Activated T-cell treated with anti-CD3 and anti-CD28 coated beads, Interleukin-2, amount 50 U/mL, for 72 hours (primary cell): Measurements from ENCODE around the gene SLC18A2. TPM values are rescaled to one million over a fixed set of nuclear protein-coding genes. Genes with fewer than 3 reads are reported as not detected.

Experiments used
- ATAC-seq, 2 donors: fragments of 150-1000 bp; cut with Tn5 transposase; replicated peaks in 1 of 2; 2 replicates each; pipeline ENCODE4 v1.10.0; 2021; ENCODE audit warnings: moderate library complexity in 2 of 2, mild to moderate bottlenecking in 1 of 2
- DNase-seq, 2 donors: peaks; one replicate each; pipeline ENCODE4 v3.0.0; 2021 to 2022; ENCODE audit warnings: mixed read lengths in 1 of 2
- H3K27ac Mint-ChIP-seq: one replicate; pipeline ENCODE4 v1.8.0; 2022; ENCODE audit warnings: mild to moderate bottlenecking, moderate library complexity, mixed read lengths
- H3K27me3 Mint-ChIP-seq: one replicate; pipeline ENCODE4 v1.8.0; 2022; ENCODE audit warnings: low read depth, mixed read lengths
- H3K36me3 Mint-ChIP-seq, 2 donors: one replicate each; pipeline ENCODE4 v1.8.0; 2022; ENCODE audit warnings: mixed read lengths in 2 of 2, mild to moderate bottlenecking in 1 of 2; ENCODE audit not compliant: insufficient read depth in 2 of 2
- H3K4me1 Mint-ChIP-seq: one replicate; pipeline ENCODE4 v1.8.0; 2022; ENCODE audit warnings: low read depth, mixed read lengths
- H3K4me3 Mint-ChIP-seq, 2 donors: one replicate each; pipeline ENCODE4 v1.8.0; 2022; ENCODE audit warnings: mild to moderate bottlenecking in 2 of 2, mixed read lengths in 2 of 2, moderate library complexity in 2 of 2
- H3K9me3 Mint-ChIP-seq, 2 donors: one replicate each; pipeline ENCODE4 v1.8.0; 2022; ENCODE audit warnings: mixed read lengths in 2 of 2
- total RNA-seq, 2 donors: library from RNA; stranded (reverse); gene quantifications; one replicate each; pipeline ENCODE4 v1.2.3, GENCODE V29; 2022

Gene SLC18A2
- total RNA-seq, 2 donors from 2014 or later: 0.12 TPM; not detected in 1

DNA sequence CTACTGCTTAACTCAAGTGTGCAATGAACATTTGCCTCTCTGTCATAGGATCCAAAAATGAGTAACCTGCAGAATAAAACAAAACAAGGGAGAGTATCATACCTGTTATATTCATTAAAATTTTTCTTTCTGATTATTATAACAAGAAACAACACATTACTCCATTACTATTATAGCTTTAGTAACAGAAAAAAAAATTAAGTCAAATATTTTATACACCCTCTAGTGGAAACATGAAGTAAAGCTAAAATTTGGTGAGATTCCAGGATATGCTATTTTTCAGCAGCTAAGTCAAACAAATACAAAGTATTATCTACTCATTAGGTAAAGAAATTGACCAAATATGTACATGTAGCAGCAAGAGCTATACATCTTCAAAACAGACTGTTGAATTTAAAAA is 78.0 kb downstream of the SLC18A2 start:
- H3K27me3 Mint-ChIP-seq: no peaks in the 10 kb centered on the region
- no peak overlapping the region for H3K4me3 Mint-ChIP-seq
- ATAC-seq (no peak), DNase-seq (no peak)
- peaks cover 0 to 1% of the 10 kb centered on the region in 2 donors for H3K36me3 Mint-ChIP-seq
- H3K4me1 Mint-ChIP-seq: no peaks in the 10 kb centered on the region
- H3K9me3 Mint-ChIP-seq: no peaks in the 10 kb centered on the region
- no peak overlapping the region for H3K27ac Mint-ChIP-seq

DNA sequence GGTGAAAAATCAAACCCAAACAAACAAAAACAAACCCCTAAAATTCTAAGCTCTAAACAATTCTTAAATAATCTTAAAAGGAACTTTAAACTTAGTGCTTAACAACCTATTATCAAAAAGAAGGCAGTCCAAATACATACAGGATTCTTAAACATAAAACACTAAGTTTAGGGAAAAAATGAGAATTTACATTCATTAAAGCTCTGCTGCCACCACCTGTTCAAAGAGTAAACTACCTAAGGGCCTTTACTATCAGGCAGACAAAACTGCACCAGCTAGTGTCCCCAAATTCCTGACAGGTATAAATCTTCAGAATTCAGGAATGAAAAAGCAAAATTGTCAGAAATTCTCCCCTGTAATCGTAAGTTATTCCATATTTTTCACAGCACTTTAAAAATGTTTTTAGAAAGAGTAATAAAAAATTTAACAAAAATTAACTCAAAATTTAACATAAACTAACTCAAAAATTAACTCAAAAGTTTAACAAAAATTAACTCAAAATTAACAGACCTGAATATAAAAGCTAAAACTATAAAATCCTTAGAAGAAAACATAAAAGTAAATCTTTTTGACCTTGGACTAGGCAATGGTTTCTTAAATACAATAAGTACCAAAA is 79.2 kb downstream of the SLC18A2 start:
- ATAC-seq (no peak), DNase-seq (no peak)
- peaks cover 0 to 1% of the 10 kb centered on the region in 2 donors for H3K36me3 Mint-ChIP-seq
- H3K27me3 Mint-ChIP-seq: no peaks in the 10 kb centered on the region
- no peaks in the 10 kb centered on the region for H3K9me3 Mint-ChIP-seq
- no peak overlapping the region for H3K27ac Mint-ChIP-seq
- H3K4me1 Mint-ChIP-seq: no peaks in the 10 kb centered on the region
- H3K4me3 Mint-ChIP-seq: no peak overlapping the region

DNA sequence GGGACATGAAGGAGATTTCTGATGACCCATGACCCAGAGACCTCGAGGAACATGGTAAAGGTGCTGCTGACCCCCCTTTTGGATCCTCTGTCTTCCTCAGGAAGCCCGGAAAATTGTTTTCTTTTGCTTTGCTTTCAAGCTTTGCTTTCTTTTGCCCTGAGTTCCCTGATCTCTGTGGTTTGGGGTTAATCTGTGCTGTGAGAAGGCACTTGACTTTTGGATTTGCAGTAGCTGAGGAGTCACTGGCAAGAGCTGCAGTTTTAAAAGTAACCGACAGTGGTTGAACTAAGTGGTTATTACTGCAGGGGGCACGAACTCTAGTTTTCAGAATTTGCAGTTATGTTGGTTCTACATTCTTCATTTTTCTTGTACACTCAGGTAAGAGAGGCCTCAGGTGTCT is 81.3 kb downstream of the SLC18A2 start:
- ATAC-seq: no peak
- Mint-ChIP-seq H3K36me3 (peaks cover 2 to 5% of the 10 kb centered on the region in 2 donors), H3K9me3 (peaks cover 0 to 2% of the 10 kb centered on the region in 2 donors), H3K4me3 (no peak overlapping the region), H3K27me3 (no peaks in the 10 kb centered on the region), H3K4me1 (no peaks in the 10 kb centered on the region), H3K27ac (no peak overlapping the region)
- no peak for DNase-seq

DNA sequence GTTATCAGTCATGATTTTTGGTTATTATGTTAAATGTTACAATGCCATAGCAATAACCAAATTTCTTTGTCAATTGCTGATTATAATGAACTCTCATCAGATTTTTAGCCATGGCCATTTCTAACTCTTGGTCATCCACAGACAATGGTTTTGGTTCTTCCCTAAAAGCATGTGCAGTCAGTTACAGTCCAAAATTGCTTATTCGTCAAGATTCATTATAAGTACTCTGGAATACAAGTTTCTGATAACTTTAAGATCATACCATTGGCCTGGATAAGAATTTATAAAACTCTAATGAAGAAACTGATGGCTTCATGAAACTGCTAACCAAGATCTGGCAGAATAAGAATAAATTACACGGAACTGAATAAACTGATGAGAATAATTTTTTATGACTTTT is 83.5 kb downstream of the SLC18A2 start:
- ATAC-seq: no peak
- no peaks in the 10 kb centered on the region for H3K27me3 Mint-ChIP-seq

DNA sequence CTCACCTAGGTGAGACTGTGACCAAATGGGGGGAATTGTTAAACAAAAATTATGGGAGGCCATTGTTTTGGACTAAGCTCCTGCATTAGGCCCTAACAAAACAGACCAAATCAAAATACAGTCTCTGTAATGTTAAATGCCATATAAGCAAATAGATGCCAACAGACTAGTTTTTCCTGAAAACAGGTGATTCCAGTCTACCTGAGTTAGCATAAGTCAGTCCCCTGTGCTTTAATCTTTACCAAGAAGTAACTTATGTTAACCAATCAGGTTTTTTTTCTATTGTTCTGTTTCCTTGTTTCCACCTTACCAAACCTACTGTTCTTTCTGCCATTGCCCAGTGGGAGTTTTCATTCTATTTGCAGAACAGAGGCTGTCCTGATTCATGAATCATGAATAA is 86.3 kb downstream of the SLC18A2 start:
- H3K36me3 Mint-ChIP-seq: peaks cover 2 to 5% of the 10 kb centered on the region in 2 donors
- H3K27ac Mint-ChIP-seq: no peak overlapping the region
- no peaks in the 10 kb centered on the region for H3K27me3 Mint-ChIP-seq
- H3K9me3 Mint-ChIP-seq: peaks cover 0 to 2% of the 10 kb centered on the region in 2 donors
- no peak overlapping the region for H3K4me3 Mint-ChIP-seq
- H3K4me1 Mint-ChIP-seq: no peaks in the 10 kb centered on the region
- ATAC-seq (no peak), DNase-seq (no peak)

More for the DNA sequence above, 83.5 kb downstream of the SLC18A2 start:
- Mint-ChIP-seq H3K4me3 (no peak overlapping the region), H3K4me1 (no peaks in the 10 kb centered on the region), H3K9me3 (peaks cover 0 to 2% of the 10 kb centered on the region in 2 donors), H3K36me3 (peaks cover 2 to 5% of the 10 kb centered on the region in 2 donors), H3K27ac (no peak overlapping the region)
- no peak for DNase-seq

Other genes starting within 250 kb of the SLC18A2 start
- under 1 TPM; 0.19 to 0.31 TPM for gene SHTN1, start 235.9 kb upstream of the SLC18A2 start, total RNA-seq
- gene VAX1, start 102.8 kb upstream of the SLC18A2 start, total RNA-seq: not detected
- not detected for gene KCNK18, start 43.6 kb upstream of the SLC18A2 start, total RNA-seq
- gene PDZD8, start 134.3 kb downstream of the SLC18A2 start, total RNA-seq: 10 to 100 TPM; 16.3 to 18.3 TPM